Activated naive CD4-positive, alpha-beta T cell treated with anti-CD3 and anti-CD28 coated beads, Interleukin-2, amount 50 U/mL, for 24 hours (primary cell): Measurements from ENCODE around the gene RPH3AL.
A peak's percentile ranks its signal among the peaks of the same experiment; 100 is the strongest.

Experiments used
- H3K27ac Mint-ChIP-seq: one replicate; pipeline ENCODE4 v1.8.0; 2021; ENCODE audit warnings: mild to moderate bottlenecking, mixed read lengths
- H3K27me3 Mint-ChIP-seq: one replicate; pipeline ENCODE4 v1.8.0; 2021; ENCODE audit warnings: mixed read lengths
- H3K36me3 Mint-ChIP-seq: one replicate; pipeline ENCODE4 v1.8.0; 2021; ENCODE audit warnings: mixed read lengths
- H3K4me1 Mint-ChIP-seq: one replicate; pipeline ENCODE4 v1.8.0; 2021; ENCODE audit warnings: mixed read lengths
- H3K4me3 Mint-ChIP-seq: one replicate; pipeline ENCODE4 v1.8.0; 2021; ENCODE audit warnings: mild to moderate bottlenecking, mixed read lengths
- H3K9me3 Mint-ChIP-seq: one replicate; pipeline ENCODE4 v1.8.0; 2021; ENCODE audit warnings: mixed read lengths

The RPH3AL gene

GRCh38 chr17:193841-194806 lies 158.5 kb downstream of the RPH3AL start:
- no peak overlapping the region for H3K27ac Mint-ChIP-seq

GRCh38 chr17:193426-193810 lies 159.2 kb downstream of the RPH3AL start:
- peaks cover 7% of the 10 kb centered on the region for H3K4me1 Mint-ChIP-seq
- H3K27me3 Mint-ChIP-seq: no peaks in the 10 kb centered on the region
- no peaks in the 10 kb centered on the region for H3K36me3 Mint-ChIP-seq
- no peak overlapping the region for H3K4me3 Mint-ChIP-seq
- peak overlapping the region; percentile 35 for H3K27ac Mint-ChIP-seq
- H3K9me3 Mint-ChIP-seq: no peaks in the 10 kb centered on the region

More at GRCh38 chr17:193841-194806, 158.5 kb downstream of the RPH3AL start:
- Mint-ChIP-seq H3K27me3 (peaks cover 3% of the 10 kb centered on the region), H3K36me3 (no peaks in the 10 kb centered on the region), H3K4me1 (peaks cover 5% of the 10 kb centered on the region), H3K4me3 (no peak overlapping the region), H3K9me3 (no peaks in the 10 kb centered on the region)

- no peaks in the 10 kb centered on the region for H3K9me3 Mint-ChIP-seq
- H3K4me3 Mint-ChIP-seq: no peak overlapping the region
- H3K4me1 Mint-ChIP-seq: peaks cover 7% of the 10 kb centered on the region
- H3K27me3 Mint-ChIP-seq: no peaks in the 10 kb centered on the region
- peak overlapping the region; percentile 35 for H3K27ac Mint-ChIP-seq
- H3K36me3 Mint-ChIP-seq: no peaks in the 10 kb centered on the region
These were observed 159.8 kb downstream of the RPH3AL start for GRCh38 chr17:192666-193425.

- Mint-ChIP-seq H3K4me1 (peaks cover 11% of the 10 kb centered on the region), H3K4me3 (no peak overlapping the region), H3K9me3 (no peaks in the 10 kb centered on the region), H3K27ac (peak overlapping the region; percentile 77), H3K36me3 (no peaks in the 10 kb centered on the region), H3K27me3 (no peaks in the 10 kb centered on the region)
These were observed 163.2 kb downstream of the RPH3AL start for GRCh38 chr17:189444-189843.

- Mint-ChIP-seq H3K27me3 (peaks cover 9% of the 10 kb centered on the region), H3K4me3 (no peak overlapping the region), H3K36me3 (no peaks in the 10 kb centered on the region), H3K27ac (no peak overlapping the region), H3K9me3 (no peaks in the 10 kb centered on the region), H3K4me1 (peaks cover 13% of the 10 kb centered on the region)
These were observed 165.5 kb downstream of the RPH3AL start for GRCh38 chr17:187130-187529.

- H3K9me3 Mint-ChIP-seq: no peaks in the 10 kb centered on the region
- H3K27ac Mint-ChIP-seq: peak overlapping the region; percentile 69
- H3K4me3 Mint-ChIP-seq: no peak overlapping the region
- no peaks in the 10 kb centered on the region for H3K36me3 Mint-ChIP-seq
- peaks cover 12% of the 10 kb centered on the region for H3K27me3 Mint-ChIP-seq
- peaks cover 16% of the 10 kb centered on the region for H3K4me1 Mint-ChIP-seq
These were observed 167.0 kb downstream of the RPH3AL start for GRCh38 chr17:185445-186138.

GRCh38 chr17:183021-183420 lies 169.6 kb downstream of the RPH3AL start:
- H3K4me3 Mint-ChIP-seq: no peak overlapping the region
- H3K27ac Mint-ChIP-seq: no peak overlapping the region
- peaks cover 9% of the 10 kb centered on the region for H3K4me1 Mint-ChIP-seq
- H3K27me3 Mint-ChIP-seq: peaks cover 16% of the 10 kb centered on the region
- no peaks in the 10 kb centered on the region for H3K36me3 Mint-ChIP-seq
- H3K9me3 Mint-ChIP-seq: no peaks in the 10 kb centered on the region

- Mint-ChIP-seq H3K27ac (no peak overlapping the region), H3K4me1 (peaks cover 9% of the 10 kb centered on the region), H3K4me3 (peak overlapping the region; percentile 57), H3K27me3 (peaks cover 19% of the 10 kb centered on the region), H3K9me3 (no peaks in the 10 kb centered on the region), H3K36me3 (no peaks in the 10 kb centered on the region)
These were observed 170.4 kb downstream of the RPH3AL start for GRCh38 chr17:182050-182751.

GRCh38 chr17:181245-182049 lies 171.2 kb downstream of the RPH3AL start, which contains the start of gene DOC2B:
DOC2B (minus strand) TSS chr17:181650; CDS start chr17:181479, 171 bp downstream.
- Mint-ChIP-seq H3K27me3 (peaks cover 20% of the 10 kb centered on the region), H3K36me3 (no peaks in the 10 kb centered on the region), H3K4me3 (peak within 1 kb of the TSS; percentile 57), H3K4me1 (peaks cover 9% of the 10 kb centered on the region), H3K27ac (no peak within 1 kb of the TSS), H3K9me3 (no peaks in the 10 kb centered on the region)

GRCh38 chr17:180381-181244 lies 172.0 kb downstream of the RPH3AL start:
- no peak overlapping the region for H3K27ac Mint-ChIP-seq
- peaks cover 20% of the 10 kb centered on the region for H3K27me3 Mint-ChIP-seq
- peaks cover 6% of the 10 kb centered on the region for H3K4me1 Mint-ChIP-seq
- no peaks in the 10 kb centered on the region for H3K36me3 Mint-ChIP-seq
- H3K4me3 Mint-ChIP-seq: no peak overlapping the region
- H3K9me3 Mint-ChIP-seq: no peaks in the 10 kb centered on the region

GRCh38 chr17:179781-180380 lies 172.7 kb downstream of the RPH3AL start:
- Mint-ChIP-seq H3K4me1 (peaks cover 5% of the 10 kb centered on the region), H3K9me3 (no peaks in the 10 kb centered on the region), H3K27ac (no peak overlapping the region), H3K36me3 (no peaks in the 10 kb centered on the region), H3K4me3 (no peak overlapping the region), H3K27me3 (peaks cover 20% of the 10 kb centered on the region)

- Mint-ChIP-seq H3K4me3 (no peak overlapping the region), H3K27me3 (peaks cover 20% of the 10 kb centered on the region), H3K27ac (no peak overlapping the region), H3K36me3 (no peaks in the 10 kb centered on the region), H3K9me3 (no peaks in the 10 kb centered on the region), H3K4me1 (peaks cover 5% of the 10 kb centered on the region)
These were observed 173.6 kb downstream of the RPH3AL start for GRCh38 chr17:179066-179432.

- Mint-ChIP-seq H3K4me3 (no peak overlapping the region), H3K36me3 (no peaks in the 10 kb centered on the region), H3K4me1 (peaks cover 5% of the 10 kb centered on the region), H3K27ac (no peak overlapping the region), H3K9me3 (no peaks in the 10 kb centered on the region), H3K27me3 (peaks cover 19% of the 10 kb centered on the region)
These were observed 174.1 kb downstream of the RPH3AL start for GRCh38 chr17:178292-179065.
